Cardiac septum (tissue), 1 donor: Measurements from ENCODE around the gene ATP5ME. TPM values are rescaled to one million over a fixed set of nuclear protein-coding genes. Genes with fewer than 3 reads are reported as not detected.
"Not testable (repeated sequence)": the region's sequence is repeated elsewhere in the genome, so short reads cannot be mapped to it uniquely, and the experiment has no call there.

Experiments used
- DNase-seq: peaks from one replicate; pipeline ENCODE4 v3.0.0-alpha.2; 2020; ENCODE audit warnings: low spot score
- intact Hi-C: fragments of 100-400 bp; cut with DNase I; formaldehyde crosslinking; loops from one replicate; pipeline ENCODE4 v1.14.0; 2022
- total RNA-seq: library from RNA; stranded (reverse); fragmentation: NEBNext Ultra II Directional; extraction: Animal tissue kit (Norgen Biotek cat#: 25700); gene quantifications from one replicate; pipeline ENCODE4 v1.2.1, GENCODE V29; 2021
- donor health status: DM: no; HTN: no; CAD: no.

ATP5ME gene
- total RNA-seq, 1 donor from 2014 or later = 734 TPM

- DNase-seq, intact Hi-C loops: not testable (repeated sequence)
These were observed 32.1 kb upstream of the ATP5ME start for GRCh38 chr4:706083-706633.

- DNase-seq = peak; percentile 98
- intact Hi-C loops = loop anchor here (2.0 kb wide), 1 partner anchor 19 kb away; no protein-coding TSS in a partner anchor
These were observed 31.4 kb upstream of the ATP5ME start, which contains the start of gene PCGF3 for GRCh38 chr4:705278-706082. TSS of gene PCGF3 (plus strand) at chr4:705832. CDS start at chr4:733681, 27,849 bp downstream.

GRCh38 chr4:704971-705277 is 30.8 kb upstream of the ATP5ME start:
- intact Hi-C loops = loop anchor here (2.0 kb wide), 1 partner anchor 18 kb away; no protein-coding TSS in a partner anchor
- DNase-seq = no peak

GRCh38 chr4:704198-704891 is 30.3 kb upstream of the ATP5ME start:
- intact Hi-C loops = loop anchor here (2.0 kb wide), 1 partner anchor 18 kb away; no protein-coding TSS in a partner anchor
- no peak for DNase-seq

- intact Hi-C loops = loop anchor here (2.0 kb wide), 1 partner anchor 17 kb away; no protein-coding TSS in a partner anchor
- DNase-seq = no peak
These were observed 29.5 kb upstream of the ATP5ME start for GRCh38 chr4:703336-704197.

- intact Hi-C loops = no loop called here
- no peak for DNase-seq
These were observed 28.6 kb upstream of the ATP5ME start for GRCh38 chr4:702618-703048.

GRCh38 chr4:700587-701264 is 26.6 kb upstream of the ATP5ME start:
- DNase-seq = no peak
- intact Hi-C loops = no loop called here

- intact Hi-C loops = no loop called here
- DNase-seq = no peak
These were observed 25.9 kb upstream of the ATP5ME start for GRCh38 chr4:699816-700580.

GRCh38 chr4:694341-694940 is 20.4 kb upstream of the ATP5ME start:
- DNase-seq, intact Hi-C loops: not testable (repeated sequence)

- intact Hi-C loops = no loop called here
- no peak for DNase-seq
These were observed 18.9 kb upstream of the ATP5ME start for GRCh38 chr4:692771-693554.

- intact Hi-C loops = loop anchor here (5.0 kb wide), 1 partner anchor 93 kb away; no protein-coding TSS in a partner anchor
- no peak for DNase-seq
These were observed 15.6 kb upstream of the ATP5ME start for GRCh38 chr4:689723-690122.

- intact Hi-C loops = loop anchor here (5.0 kb wide), 1 partner anchor 93 kb away; no protein-coding TSS in a partner anchor
- no peak for DNase-seq
These were observed 15.0 kb upstream of the ATP5ME start, which contains the start of gene SLC49A3 for GRCh38 chr4:688854-689681. TSS of gene SLC49A3 (minus strand) at chr4:689151. CDS start at chr4:689127, 24 bp downstream.

GRCh38 chr4:687971-688853 is 14.1 kb upstream of the ATP5ME start:
- intact Hi-C loops = loop anchor here (2.0 to 5.0 kb wide), 2 partner anchors 17 to 94 kb away; partner anchors contain the start of gene PCGF3
- DNase-seq = no peak

GRCh38 chr4:687048-687970 is 13.2 kb upstream of the ATP5ME start:
- DNase-seq = peak; percentile 97
- intact Hi-C loops = loop anchor here (2.0 to 5.0 kb wide), 2 partner anchors 17 to 95 kb away; partner anchors contain the start of gene PCGF3
